GM12874 (cell line): ENCODE measurements around the gene FBXW4.

Experiments used
- TF ChIP-seq, protein P1 (sequence below): IDR thresholded peaks from 2 replicates; pipeline ENCODE4 v1.5.1; 2011; ENCODE audit warnings: low read depth, mild to moderate bottlenecking, control low read depth, low read length, moderate library complexity; ENCODE audit not compliant: insufficient read depth

FBXW4 gene

DNA sequence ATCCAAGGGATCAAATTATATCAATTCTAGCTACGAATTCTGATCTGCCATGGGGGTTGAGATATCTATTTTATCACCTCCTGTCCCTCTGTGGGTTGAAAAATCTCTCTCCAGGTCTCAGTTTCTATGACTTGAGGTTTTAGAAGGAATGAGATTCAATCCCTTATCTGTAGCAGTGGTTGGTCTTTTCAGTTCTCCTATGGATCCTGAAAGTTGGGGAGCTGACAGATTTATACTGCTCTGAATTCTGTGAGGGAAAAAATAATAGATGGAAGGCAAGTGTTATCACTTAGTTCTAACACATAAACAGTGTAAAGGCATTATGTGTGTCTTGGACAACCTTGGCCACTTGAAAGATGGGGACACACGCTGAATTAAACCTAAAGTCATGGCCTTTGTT, 15.8 kb upstream of the FBXW4 start:
- TF ChIP-seq, protein P1, sequence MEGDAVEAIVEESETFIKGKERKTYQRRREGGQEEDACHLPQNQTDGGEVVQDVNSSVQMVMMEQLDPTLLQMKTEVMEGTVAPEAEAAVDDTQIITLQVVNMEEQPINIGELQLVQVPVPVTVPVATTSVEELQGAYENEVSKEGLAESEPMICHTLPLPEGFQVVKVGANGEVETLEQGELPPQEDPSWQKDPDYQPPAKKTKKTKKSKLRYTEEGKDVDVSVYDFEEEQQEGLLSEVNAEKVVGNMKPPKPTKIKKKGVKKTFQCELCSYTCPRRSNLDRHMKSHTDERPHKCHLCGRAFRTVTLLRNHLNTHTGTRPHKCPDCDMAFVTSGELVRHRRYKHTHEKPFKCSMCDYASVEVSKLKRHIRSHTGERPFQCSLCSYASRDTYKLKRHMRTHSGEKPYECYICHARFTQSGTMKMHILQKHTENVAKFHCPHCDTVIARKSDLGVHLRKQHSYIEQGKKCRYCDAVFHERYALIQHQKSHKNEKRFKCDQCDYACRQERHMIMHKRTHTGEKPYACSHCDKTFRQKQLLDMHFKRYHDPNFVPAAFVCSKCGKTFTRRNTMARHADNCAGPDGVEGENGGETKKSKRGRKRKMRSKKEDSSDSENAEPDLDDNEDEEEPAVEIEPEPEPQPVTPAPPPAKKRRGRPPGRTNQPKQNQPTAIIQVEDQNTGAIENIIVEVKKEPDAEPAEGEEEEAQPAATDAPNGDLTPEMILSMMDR: no peak

DNA sequence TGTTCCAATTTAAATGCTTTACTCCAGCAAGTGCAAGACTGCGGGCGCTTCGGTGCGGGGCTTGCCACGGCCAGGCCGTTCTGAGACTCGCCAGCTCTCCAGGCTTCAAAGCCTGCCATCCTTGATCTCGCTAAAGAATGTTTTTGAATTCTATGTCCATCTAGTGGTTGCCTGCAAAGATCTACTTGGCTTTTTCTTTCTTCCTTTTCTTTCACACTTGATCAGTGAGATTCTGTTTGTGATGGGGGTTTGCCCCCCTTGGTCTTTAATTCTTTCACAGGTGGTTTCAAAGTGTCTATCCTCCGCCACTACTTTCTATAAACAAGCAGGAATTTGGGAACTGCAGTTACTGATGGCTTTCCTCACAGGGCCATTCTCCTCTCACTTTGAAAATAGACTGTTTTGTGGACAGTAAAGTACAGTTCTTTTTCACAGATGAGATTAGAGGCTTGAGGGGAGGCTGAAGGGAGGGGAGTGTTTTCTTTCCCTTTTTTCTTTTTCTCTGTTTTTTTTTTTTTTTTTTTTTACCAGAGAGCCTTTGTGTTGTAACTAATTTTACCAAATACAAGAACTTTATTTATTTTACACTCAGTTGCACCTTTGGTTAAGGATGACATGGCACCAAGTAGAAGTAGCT, 15.2 kb upstream of the FBXW4 start:
- TF ChIP-seq, protein P1: 0 out of 2 replicates have a peak, but pooled peaks have one; percentile 6

DNA sequence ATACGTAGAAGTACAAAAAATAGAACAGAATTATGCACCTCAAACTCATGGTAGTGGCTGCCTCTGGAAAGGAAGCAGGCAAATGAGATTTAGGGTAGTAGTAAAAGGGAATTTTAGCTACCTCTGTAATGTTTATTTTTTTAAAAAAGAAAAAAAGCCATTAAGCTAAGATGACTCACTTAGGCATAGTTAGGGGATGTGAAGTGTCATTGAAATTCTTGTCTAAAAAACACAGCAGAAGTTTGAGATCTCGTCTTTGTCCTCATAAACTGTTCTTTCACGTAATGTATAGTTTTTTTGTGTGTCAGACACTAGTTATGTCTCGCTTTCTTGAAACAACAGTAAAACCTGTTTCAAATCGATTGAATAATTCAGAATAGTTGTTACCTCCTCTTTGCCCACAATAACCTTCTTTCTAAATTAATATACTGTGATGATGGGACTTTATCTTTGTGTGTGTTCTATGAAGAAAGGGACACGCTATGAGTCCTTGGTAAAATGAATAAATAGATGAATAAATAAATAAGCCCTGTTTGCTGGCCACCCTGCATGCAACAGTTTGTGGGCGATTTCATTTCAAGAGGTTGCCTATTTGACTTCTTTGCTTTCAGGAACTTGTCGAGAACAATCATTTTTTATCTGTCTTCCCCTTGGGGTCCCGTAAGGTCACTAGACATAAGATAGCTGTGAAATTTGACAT, 14.5 kb upstream of the FBXW4 start:
- TF ChIP-seq, protein P1: no peak

DNA sequence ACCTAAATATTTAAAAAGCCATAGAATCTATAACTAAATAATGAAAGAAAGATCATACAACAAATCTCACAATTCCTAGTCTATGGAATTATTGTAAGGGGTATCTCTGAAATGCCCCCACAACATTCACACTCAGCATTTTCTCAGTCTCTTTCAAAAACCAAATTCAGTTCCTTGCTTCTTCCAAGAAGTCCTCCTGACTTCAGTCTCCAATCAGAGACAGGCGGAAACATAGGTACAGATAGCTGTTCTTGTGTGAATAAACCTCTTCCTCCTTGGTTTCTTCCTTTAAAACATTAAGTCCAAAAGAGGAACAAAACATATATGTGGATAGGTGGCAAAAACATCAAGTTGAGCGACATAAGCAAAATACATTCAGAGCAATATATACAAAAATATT, 13.9 kb upstream of the FBXW4 start:
- TF ChIP-seq, protein P1: no peak

DNA sequence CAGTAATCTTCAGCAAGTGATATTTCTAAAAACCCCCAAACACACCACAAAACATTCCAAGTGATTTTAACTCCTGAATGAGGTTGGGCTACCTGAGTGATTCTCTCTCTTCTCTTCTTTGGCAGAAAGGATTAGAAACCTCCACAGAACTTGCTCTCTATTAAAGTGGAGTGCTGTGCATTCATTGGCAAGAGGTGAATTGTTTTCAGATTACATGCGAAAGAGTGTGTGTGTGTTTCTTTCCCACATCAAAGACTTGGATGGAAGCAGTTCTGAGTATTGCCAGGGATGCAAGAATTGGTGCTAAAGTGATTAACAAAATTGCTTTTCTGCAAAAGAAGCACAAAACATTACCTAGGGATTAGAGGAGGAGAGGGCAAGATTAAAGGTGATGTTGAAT, 13.1 kb upstream of the FBXW4 start:
- TF ChIP-seq, protein P1: no peak

DNA sequence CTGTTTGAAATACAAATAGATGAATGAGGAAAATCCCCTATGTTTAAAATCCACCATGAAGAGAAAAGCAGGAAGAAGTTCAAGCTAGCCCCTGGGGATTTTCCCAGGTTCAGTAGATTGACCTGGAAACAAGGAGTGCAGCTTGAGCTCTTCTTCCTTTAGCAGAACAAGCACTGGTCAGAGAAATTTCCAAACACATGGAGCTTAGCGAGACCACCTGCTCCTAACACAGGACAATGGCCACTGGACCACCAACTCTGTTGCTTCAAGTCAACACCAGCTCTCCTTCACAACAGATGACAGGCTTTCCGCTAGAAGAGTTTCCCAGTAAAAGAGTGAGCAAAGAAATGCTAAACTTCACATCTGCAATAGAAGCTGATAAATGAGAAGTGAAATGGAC, 9.4 kb upstream of the FBXW4 start:
- TF ChIP-seq, protein P1: no peak

DNA sequence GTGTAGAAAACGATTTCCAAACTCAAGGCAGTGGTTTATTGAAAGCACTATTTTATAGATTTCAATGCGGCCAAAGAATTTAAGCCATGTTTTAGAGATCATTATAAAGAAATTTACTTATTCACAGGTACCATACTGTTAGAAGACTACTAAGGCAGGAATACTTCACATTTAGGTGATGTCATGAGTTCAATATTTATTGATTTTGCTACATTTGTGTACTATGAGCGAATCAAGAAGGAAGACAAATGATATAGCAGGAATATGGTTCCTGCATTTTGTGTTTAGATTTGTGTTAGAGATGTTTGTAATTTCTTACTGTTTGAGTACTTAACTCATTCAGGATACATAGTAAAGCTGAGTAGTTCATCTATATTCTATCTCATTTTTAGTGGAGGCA, 1.7 kb upstream of the FBXW4 start:
- TF ChIP-seq, protein P1: no peak
